Stimulated activated CD8-positive, alpha-beta memory T cell treated with anti-CD3 and anti-CD28 coated beads, Interleukin-2, amount 100 ng/mL, for 48 hours (primary cell): ENCODE data around the gene USP6NL.

Experiments used
- DNase-seq, 2 donors: peaks; one replicate each; pipeline ENCODE4 v3.0.0-alpha.2; 2020; ENCODE audit warnings: low read depth in 2 of 2

Gene USP6NL

DNA sequence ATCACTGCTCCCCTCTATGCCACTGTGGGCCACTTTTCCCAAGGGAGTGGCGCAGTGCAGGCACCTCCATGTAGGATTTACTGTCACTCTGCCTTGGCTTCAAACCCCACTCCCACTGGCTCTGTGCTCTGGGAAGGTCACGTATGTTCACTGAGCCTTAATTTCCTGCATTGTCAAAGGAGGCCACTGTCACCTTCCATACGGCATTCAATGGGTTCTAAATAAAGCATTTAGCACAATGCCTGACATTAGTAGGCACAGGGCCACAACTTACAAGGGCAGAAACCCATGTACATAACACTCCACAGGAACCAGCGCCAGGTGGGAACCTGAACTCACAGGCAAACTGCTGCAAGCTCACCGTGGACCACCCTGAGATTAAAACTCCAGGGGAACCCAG, 196.4 kb downstream of the USP6NL start:
- DNase-seq = no peak

DNA sequence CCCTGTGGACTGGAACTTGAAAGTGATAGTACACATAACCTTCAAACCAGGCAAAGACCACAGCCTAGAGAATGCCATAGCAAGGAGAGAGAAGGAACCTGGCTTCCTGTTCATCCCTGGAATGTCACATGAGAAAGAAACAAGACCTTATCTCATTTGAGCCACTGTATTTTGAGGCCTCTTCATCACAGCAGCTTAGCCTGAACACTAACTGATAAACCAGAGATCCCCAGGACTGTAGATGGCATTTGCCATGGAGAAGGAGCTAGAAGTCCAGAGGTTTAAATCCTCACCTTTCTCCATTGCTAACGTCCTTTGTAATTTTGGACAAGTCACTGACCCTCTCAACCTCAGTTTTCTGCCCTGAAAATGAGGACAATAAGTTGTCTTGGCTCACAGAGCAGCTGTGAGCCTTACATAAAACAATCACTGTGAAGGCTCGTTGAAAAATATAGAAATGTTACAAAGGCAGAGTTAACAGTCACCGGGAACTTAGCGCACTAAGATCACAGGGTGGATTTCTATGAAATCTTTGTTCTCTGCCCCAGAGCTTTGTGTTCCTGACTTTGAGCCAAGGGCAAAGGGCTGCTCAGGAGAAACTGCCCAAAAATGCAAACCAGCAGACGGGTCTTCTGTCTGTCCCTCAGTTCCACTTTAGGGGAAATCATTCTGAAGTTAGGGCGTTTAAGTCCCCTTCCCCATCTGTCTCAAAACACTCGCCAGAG, 197.0 kb downstream of the USP6NL start:
- no peak for DNase-seq

DNA sequence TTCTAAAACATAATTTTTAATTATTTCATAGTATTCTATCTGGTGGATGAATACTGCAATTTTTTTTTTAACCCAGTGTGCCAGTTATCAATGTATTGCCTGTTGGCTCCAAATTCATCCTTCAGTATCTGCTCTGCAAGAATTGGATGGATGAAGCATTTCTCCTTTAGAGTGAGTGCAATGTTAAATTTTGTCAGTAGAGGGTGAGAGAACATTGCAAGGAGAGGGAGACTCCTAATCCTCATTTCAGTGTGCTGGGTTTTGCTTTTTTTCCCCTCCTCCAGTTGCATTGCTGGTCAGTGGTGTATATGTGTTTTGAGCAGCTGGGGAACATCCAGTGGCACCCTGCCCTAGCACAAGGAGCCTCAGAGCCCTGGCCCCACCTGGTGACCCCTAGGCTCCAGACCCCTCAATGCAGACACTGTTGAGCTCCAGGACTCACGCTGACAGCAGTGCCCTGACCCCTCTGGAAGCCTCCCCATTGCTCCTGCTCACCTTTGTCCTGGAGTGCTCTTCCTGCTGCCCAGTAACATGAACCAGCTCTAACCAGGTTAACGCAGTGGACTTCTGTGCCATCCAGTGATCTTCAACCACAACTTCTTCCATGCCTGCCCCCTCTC, 199.4 kb downstream of the USP6NL start:
- DNase-seq = no peak

DNA sequence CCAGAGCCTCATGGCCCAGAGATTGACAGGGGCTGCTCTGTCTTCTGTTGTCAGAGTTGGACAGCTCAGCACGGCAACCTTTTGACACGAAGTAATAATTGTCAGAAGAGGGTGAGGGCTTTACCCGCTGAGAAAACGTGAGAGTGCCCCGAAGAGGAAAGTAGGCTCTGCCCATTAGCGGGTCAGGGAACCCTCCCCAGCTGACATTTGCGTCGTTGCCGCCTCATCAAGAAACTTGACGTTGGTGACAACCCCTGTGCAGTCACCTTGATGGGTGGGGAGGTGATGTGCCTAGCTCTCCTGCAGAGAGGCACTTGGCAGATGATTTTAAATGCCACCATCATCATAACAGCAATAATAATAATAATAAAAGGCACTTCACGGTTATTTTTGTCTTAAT, 202.1 kb downstream of the USP6NL start:
- no peak for DNase-seq

DNA sequence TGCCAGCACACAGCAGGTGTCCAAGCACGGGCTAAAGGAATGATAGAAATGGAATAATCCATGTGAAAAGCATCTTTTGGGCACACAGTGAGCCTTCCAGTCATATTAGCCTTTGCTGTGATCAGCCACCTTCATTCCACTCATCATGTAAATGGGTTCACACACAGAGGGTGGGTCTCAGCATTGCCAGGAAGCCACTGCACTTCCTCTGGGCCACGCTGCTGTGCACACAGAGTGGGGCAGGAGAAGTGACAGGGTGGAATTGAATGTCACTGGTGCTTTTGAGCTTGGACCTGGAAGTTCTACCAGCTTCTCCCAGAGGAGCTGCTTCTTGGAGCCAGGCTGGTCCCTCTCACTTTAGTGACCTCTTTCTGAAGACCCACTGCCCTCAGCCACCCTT, 203.5 kb downstream of the USP6NL start:
- no peak for DNase-seq

DNA sequence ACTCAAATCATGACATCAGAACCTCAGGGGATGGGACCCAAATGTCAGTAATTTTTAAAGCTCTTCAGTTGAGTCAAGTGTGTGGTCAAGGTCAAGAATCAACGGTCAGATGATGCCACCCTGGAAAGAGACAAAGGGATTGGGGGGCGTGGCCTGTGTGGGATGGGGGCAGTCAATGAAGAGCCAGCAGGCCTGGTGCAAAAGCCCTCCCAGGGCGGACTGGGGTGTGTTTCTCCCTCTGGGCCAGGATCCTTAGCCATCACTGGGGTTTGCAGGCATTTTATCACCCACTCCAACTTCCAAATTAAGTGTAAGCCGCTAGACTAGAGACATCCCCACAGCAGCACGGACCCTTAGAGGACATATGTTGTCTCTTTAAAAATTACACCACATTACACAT, 204.7 kb downstream of the USP6NL start:
- DNase-seq = no peak

DNA sequence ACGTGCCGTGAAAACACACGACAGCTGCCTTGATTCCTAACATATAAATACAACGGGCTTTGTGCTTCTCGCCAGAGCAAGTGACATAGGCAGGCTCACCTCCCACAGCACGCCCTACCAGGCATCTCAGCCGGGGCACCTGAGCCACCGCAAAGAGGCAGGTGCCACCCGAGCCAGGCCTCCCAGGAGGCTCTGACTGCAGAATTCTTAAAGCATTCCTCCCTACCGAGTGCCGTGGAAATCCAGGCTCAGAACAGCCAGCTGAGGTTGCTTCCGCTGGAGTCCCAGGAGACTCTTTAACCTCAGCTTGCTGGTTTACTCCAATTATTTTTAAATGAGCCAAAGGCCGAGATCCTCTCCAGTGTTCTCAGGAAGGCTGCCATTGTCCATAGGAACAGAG, 206.5 kb downstream of the USP6NL start:
- DNase-seq = no peak
